CD4-positive, alpha-beta T cell treated with Interleukin-17A for 4 hours (primary cell): ENCODE results near the gene RIN1.
A peak's percentile ranks its signal among the peaks of the same experiment; 100 is the strongest.
"Not testable (repeated sequence)": the region's sequence is repeated elsewhere in the genome, so short reads cannot be mapped to it uniquely, and the experiment has no call there.

Source experiments
- DNase-seq: peaks from one replicate; pipeline ENCODE4 v3.0.0-alpha.2; 2020; ENCODE audit warnings: mixed read lengths

Gene RIN1, protein sequence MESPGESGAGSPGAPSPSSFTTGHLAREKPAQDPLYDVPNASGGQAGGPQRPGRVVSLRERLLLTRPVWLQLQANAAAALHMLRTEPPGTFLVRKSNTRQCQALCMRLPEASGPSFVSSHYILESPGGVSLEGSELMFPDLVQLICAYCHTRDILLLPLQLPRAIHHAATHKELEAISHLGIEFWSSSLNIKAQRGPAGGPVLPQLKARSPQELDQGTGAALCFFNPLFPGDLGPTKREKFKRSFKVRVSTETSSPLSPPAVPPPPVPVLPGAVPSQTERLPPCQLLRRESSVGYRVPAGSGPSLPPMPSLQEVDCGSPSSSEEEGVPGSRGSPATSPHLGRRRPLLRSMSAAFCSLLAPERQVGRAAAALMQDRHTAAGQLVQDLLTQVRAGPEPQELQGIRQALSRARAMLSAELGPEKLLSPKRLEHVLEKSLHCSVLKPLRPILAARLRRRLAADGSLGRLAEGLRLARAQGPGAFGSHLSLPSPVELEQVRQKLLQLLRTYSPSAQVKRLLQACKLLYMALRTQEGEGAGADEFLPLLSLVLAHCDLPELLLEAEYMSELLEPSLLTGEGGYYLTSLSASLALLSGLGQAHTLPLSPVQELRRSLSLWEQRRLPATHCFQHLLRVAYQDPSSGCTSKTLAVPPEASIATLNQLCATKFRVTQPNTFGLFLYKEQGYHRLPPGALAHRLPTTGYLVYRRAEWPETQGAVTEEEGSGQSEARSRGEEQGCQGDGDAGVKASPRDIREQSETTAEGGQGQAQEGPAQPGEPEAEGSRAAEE

GRCh38 chr11:66336234-66337102 lies at the start of gene RIN1:
TSS of gene RIN1 (minus strand) at chr11:66336434. CDS start at chr11:66336402, 32 bp downstream.
- peak; percentile 55 for DNase-seq

- DNase-seq, result not testable (repeated sequence)
These were observed 48.1 kb upstream of the RIN1 start for GRCh38 chr11:66384316-66384715.

DNA sequence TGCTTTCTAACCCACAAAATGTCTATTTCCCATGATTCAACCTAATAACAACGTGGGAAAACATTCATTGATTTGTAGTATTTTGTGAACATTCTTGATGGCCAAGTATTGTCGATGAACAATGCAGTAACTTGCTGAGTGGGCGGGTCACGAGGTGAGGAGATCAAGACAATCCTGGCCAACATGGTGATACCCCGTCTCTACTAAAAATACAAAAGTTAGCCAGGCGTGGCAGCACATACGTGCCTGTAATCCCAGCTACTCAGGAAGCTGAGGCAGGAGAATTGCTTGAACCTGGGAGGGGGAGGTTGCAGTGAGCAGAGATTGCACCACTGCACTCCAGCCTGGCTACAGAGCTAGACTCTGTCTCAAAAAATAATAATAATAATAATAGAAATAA lies 44.0 kb upstream of the RIN1 start:
- DNase-seq, result not testable (repeated sequence)

- not testable (repeated sequence) for DNase-seq
These were observed 37.6 kb upstream of the RIN1 start for GRCh38 chr11:66373690-66374287.

GRCh38 chr11:66373265-66373664 lies 37.0 kb upstream of the RIN1 start:
- DNase-seq, result no peak

DNA sequence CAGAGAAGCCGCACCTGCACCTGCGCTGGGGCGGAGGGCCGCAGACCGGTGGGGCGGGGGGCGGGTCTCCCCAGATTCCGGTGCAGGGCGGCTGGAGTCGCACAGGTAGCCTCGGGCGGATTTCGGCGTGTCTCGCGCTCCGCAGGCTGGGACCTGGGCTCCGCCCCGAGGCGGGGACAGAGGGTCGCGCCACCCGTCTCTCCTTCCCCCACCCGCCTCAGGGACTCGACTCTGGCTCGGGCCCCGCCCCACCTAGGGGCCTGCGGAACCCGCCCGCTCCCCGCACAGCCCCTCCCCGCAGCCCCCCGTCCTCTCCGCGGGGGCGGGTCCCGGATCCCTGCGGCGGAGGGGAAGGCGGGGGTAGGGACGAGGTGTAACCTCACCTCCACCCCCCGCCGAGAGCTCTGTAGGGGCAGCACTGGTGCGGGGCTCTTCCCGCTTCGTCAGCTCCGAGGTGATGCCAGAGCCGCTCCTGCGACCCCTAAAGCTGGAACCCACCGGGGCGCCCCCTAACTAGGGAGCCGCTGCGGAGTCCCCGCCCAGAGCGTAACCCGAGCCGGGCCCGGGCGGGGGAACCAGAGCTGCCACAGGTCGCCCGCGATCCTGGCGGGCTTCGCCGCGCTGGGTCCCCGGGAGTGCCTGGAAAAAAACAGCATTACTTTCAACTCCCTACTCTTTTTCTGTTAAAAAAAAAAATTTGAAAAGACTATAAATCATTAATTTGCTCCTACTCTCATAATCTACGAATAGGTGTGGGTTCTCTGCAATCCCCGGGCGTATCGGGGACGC lies 35.6 kb upstream of the RIN1 start, which contains the start of gene SLC29A2:
TSS of gene SLC29A2 (minus strand) at position 134 of the 789 bp plus-strand sequence. CDS start 169 bp downstream, outside the sequence.
- DNase-seq, result peak; percentile 91

GRCh38 chr11:66369073-66369894 lies 33.0 kb upstream of the RIN1 start:
- DNase-seq, result no peak

- DNase-seq, result no peak
These were observed 32.2 kb upstream of the RIN1 start for GRCh38 chr11:66368484-66368883.

DNA sequence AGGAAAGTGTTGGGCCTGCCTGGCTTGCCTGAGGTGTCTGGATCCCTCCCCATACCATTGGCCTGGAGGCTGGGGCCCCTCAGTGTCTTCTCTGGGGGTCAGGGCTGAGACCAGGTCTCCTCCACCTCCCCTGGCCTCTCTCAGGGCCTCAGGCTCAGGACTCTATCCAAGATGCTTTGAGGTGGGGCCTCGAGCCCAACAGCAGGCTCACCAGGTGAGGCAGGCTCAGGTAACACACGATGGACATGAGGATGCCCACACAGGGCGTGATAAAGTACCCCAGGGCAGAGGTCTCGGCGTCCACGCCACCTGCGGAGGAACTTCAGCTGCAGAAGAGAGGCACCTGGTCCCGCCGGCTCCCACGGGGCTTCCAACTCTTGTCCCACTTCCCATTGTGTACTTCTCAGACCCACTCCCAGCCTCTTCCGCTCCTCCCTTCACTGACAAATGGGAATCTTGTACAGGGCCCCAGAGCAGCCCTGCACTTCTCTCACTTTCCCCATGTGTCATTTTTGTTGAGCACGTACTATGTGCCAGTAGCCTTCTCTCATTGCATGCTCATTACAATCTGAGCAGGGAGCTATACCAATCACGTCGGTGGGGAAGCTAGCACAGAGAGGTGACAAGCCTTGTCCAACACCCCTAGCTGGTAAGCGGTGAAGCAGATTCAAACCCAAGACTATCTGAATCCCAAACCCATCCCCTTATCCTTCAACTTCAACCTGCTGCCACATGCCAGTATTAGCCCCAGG lies 31.5 kb upstream of the RIN1 start:
- no peak for DNase-seq

- DNase-seq, result no peak
These were observed 30.7 kb upstream of the RIN1 start for GRCh38 chr11:66366844-66367477.

- no peak for DNase-seq
These were observed 29.7 kb upstream of the RIN1 start for GRCh38 chr11:66365711-66366619.

- no peak for DNase-seq
These were observed 28.9 kb upstream of the RIN1 start for GRCh38 chr11:66365166-66365565.

- peak; percentile 75 for DNase-seq
These were observed 27.7 kb upstream of the RIN1 start for GRCh38 chr11:66363805-66364535.

- DNase-seq, result no peak
These were observed 27.0 kb upstream of the RIN1 start for GRCh38 chr11:66363187-66363601.

GRCh38 chr11:66362481-66363147 lies 26.4 kb upstream of the RIN1 start:
- no peak for DNase-seq

- no peak for DNase-seq
These were observed 25.3 kb upstream of the RIN1 start for GRCh38 chr11:66361502-66361941.
